GM23248 (cell line): ENCODE results near the gene GXYLT2. TPM values are rescaled to one million over a fixed set of nuclear protein-coding genes. Genes with fewer than 3 reads are reported as not detected.
A peak's percentile ranks its signal among the peaks of the same experiment; 100 is the strongest.

Experiments
- DNase-seq: peaks from one replicate; pipeline ENCODE4 v3.0.0-alpha.2; 2015
- H2AFZ ChIP-seq: fragments of 200-600 bp; sonication (generic); 2 replicates; pipeline ENCODE4 v1.6.1; 2016; ENCODE audit warnings: antibody characterized with exemption
- H3F3A ChIP-seq: fragments of 200-600 bp; sonication (generic); 2 replicates; pipeline ENCODE4 v1.6.1; 2016; ENCODE audit warnings: mild to moderate bottlenecking, antibody characterized with exemption, mixed run types; ENCODE audit not compliant: insufficient read depth
- H3K27ac ChIP-seq: fragments of 200-600 bp; sonication (generic); 2 replicates; pipeline ENCODE4 v1.5.1; 2016; ENCODE audit warnings: mild to moderate bottlenecking
- H3K27me3 ChIP-seq: fragments of 200-600 bp; sonication (generic); replicated peaks from 2 replicates; pipeline ENCODE4 v1.6.1; 2016; ENCODE audit warnings: mild to moderate bottlenecking; ENCODE audit not compliant: insufficient read depth
- H3K36me3 ChIP-seq: fragments of 200-600 bp; sonication (generic); 2 replicates; pipeline ENCODE4 v1.6.1; 2016; ENCODE audit warnings: low read depth, mild to moderate bottlenecking
- H3K4me1 ChIP-seq: fragments of 200-600 bp; sonication (generic); 2 replicates; pipeline ENCODE4 v1.6.1; 2016; ENCODE audit warnings: mild to moderate bottlenecking; ENCODE audit not compliant: insufficient read depth
- H3K4me2 ChIP-seq: fragments of 200-600 bp; sonication (generic); one replicate; pipeline ENCODE4 v1.6.1; 2016; ENCODE audit warnings: mild to moderate bottlenecking; ENCODE audit not compliant: unreplicated experiment
- H3K4me3 ChIP-seq: fragments of 200-600 bp; sonication (generic); 2 replicates; pipeline ENCODE4 v1.5.1; 2016; ENCODE audit warnings: mild to moderate bottlenecking
- H3K79me2 ChIP-seq: fragments of 200-600 bp; sonication (generic); 2 replicates; pipeline ENCODE4 v1.6.1; 2016; ENCODE audit warnings: mild to moderate bottlenecking; ENCODE audit not compliant: insufficient read depth
- H3K9ac ChIP-seq: fragments of 200-600 bp; sonication (generic); 2 replicates; pipeline ENCODE4 v1.6.1; 2016; ENCODE audit warnings: mild to moderate bottlenecking
- H3K9me2 ChIP-seq: fragments of 200-600 bp; sonication (generic); 2 replicates; pipeline ENCODE4 v1.6.1; 2016; ENCODE audit warnings: mixed run types, mild to moderate bottlenecking, moderate library complexity; ENCODE audit not compliant: insufficient read depth
- H3K9me3 ChIP-seq: fragments of 200-600 bp; sonication (generic); one replicate; pipeline ENCODE4 v1.6.1; 2017; ENCODE audit warnings: low read depth
- H4K20me1 ChIP-seq: fragments of 200-600 bp; sonication (generic); 2 replicates; pipeline ENCODE4 v1.6.0; 2016; ENCODE audit not compliant: insufficient read depth
- EZH2 ChIP-seq: fragments of 200-600 bp; sonication (generic); IDR thresholded peaks from 2 replicates; pipeline ENCODE4 v1.6.1; 2018; ENCODE audit warnings: antibody characterized with exemption, mild to moderate bottlenecking; ENCODE audit not compliant: insufficient read depth, poor library complexity, severe bottlenecking
- EZH2phosphoT487 ChIP-seq: fragments of 200-600 bp; sonication (generic); IDR thresholded peaks from 2 replicates; pipeline ENCODE4 v1.6.1; 2018; ENCODE audit warnings: antibody characterized with exemption, moderate library complexity, mild to moderate bottlenecking, low read depth; ENCODE audit not compliant: insufficient read depth
- WGBS, 2 experiments: methylation state at CpG; one replicate each; pipeline ENCODE4 v1.1.6; 2015 to 2017; ENCODE audit warnings: low lambda C conversion rate in 2 of 2, low coverage in 1 of 2; ENCODE audit errors: missing lambda C conversion rate in 2 of 2; 5-methylcytosine and 5-hydroxymethylcytosine counted together
- in situ Hi-C: fragments of 300-500 bp; cut with MboI; formaldehyde crosslinking; loops from 2 replicates; pipeline ENCODE4 v1.15.0; 2020
- polyA plus RNA-seq: library from polyadenylated mRNA; unstranded; fragments of >200 nt; fragmentation: Nextera tagmentation; extraction: Ambion mirVana; gene quantifications from 2 replicates; pipeline ENCODE4 v1.2.1, GENCODE V29; 2016
- total RNA-seq: library from RNA; depleted of rRNA; stranded (reverse); fragments of >200 nt; shearing (Covaris generic); gene quantifications from 2 replicates; pipeline ENCODE4 v1.2.3, GENCODE V29; 2014

GXYLT2 gene
- total and polyA plus RNA-seq, 2 experiments from 2014 or later = 1.2 to 13.2 TPM

- H3K27ac ChIP-seq = peak overlapping the region; percentile 73
- H3K4me1 ChIP-seq = peaks cover 35% of the 10 kb centered on the region
- no peaks in the 10 kb centered on the region for H3K27me3 ChIP-seq
- H3K4me2 ChIP-seq = peak overlapping the region; percentile 57
- H3K79me2 ChIP-seq = no peaks in the 10 kb centered on the region
- no peaks in the 10 kb centered on the region for H3K9me2 ChIP-seq
- H3K9me3 ChIP-seq = no peaks in the 10 kb centered on the region
- H2AFZ ChIP-seq = no peak overlapping the region
- WGBS, 2 experiments = 12% methylated on average over 14 of the region's 14 CpGs
- H3F3A ChIP-seq = peaks cover 26% of the 10 kb centered on the region; the same call in 1 of the 2 replicates
- H3K36me3 ChIP-seq = no peaks in the 10 kb centered on the region
- TF ChIP-seq EZH2phosphoT487 = no peak
- H3K9ac ChIP-seq = peak overlapping the region; percentile 32; the same call in 1 of the 2 replicates
- DNase-seq = peak; percentile 92
- peak overlapping the region; percentile 24; the same call in 1 of the 2 replicates for H3K4me3 ChIP-seq
- H4K20me1 ChIP-seq = no peaks in the 10 kb centered on the region
- in situ Hi-C loops = no loop called here
Observed at GRCh38 chr3:72907731-72908620, 20.1 kb downstream of the GXYLT2 start.

- 94 to 98% methylated on average over 3 of the region's 3 CpGs for WGBS, 2 experiments
- H3K4me3 ChIP-seq = no peak overlapping the region
Observed at GRCh38 chr3:72909591-72909990, 21.7 kb downstream of the GXYLT2 start.

GRCh38 chr3:72912532-72912931, 24.7 kb downstream of the GXYLT2 start:
- peak; percentile 54 for DNase-seq
- no peak overlapping the region for H3K27ac ChIP-seq
- no peak overlapping the region for H2AFZ ChIP-seq
- 49 to 59% methylated on average over 2 of the region's 2 CpGs for WGBS, 2 experiments
- no peaks in the 10 kb centered on the region for H4K20me1 ChIP-seq
- no peaks in the 10 kb centered on the region for H3K36me3 ChIP-seq
- no peak overlapping the region for H3K4me3 ChIP-seq
- TF ChIP-seq EZH2phosphoT487 (no peak), EZH2 (no peak)
- no peaks in the 10 kb centered on the region for H3K9me2 ChIP-seq
- H3F3A ChIP-seq = peaks cover 12% of the 10 kb centered on the region; the same call in 1 of the 2 replicates
- in situ Hi-C loops = no loop called here
- peaks cover 17% of the 10 kb centered on the region for H3K4me1 ChIP-seq
- no peak overlapping the region for H3K4me2 ChIP-seq
- H3K27me3 ChIP-seq = no peaks in the 10 kb centered on the region
- H3K79me2 ChIP-seq = 0 out of 2 replicates have a peak, but pooled peaks cover 3% of the 10 kb centered on the region
- H3K9ac ChIP-seq = no peak overlapping the region
- no peaks in the 10 kb centered on the region for H3K9me3 ChIP-seq

More at GRCh38 chr3:72909591-72909990, 21.7 kb downstream of the GXYLT2 start:
- H3K27ac ChIP-seq = no peak overlapping the region
- DNase-seq = no peak
- no peaks in the 10 kb centered on the region for H4K20me1 ChIP-seq
- no peaks in the 10 kb centered on the region for H3K79me2 ChIP-seq
- H3K27me3 ChIP-seq = no peaks in the 10 kb centered on the region
- no peaks in the 10 kb centered on the region for H3K9me3 ChIP-seq
- H3K36me3 ChIP-seq = no peaks in the 10 kb centered on the region
- H3F3A ChIP-seq = peaks cover 26% of the 10 kb centered on the region; the same call in 1 of the 2 replicates
- H2AFZ ChIP-seq = no peak overlapping the region
- TF ChIP-seq EZH2phosphoT487 = no peak
- TF ChIP-seq EZH2 = no peak
- no peaks in the 10 kb centered on the region for H3K9me2 ChIP-seq
- H3K4me1 ChIP-seq = peaks cover 30% of the 10 kb centered on the region
- in situ Hi-C loops = no loop called here
- no peak overlapping the region for H3K9ac ChIP-seq
- no peak overlapping the region for H3K4me2 ChIP-seq

GRCh38 chr3:72914383-72914782, 26.5 kb downstream of the GXYLT2 start:
- no peak overlapping the region for H3K4me2 ChIP-seq
- no peak overlapping the region for H2AFZ ChIP-seq
- 0 out of 2 replicates have a peak, but pooled peaks cover 3% of the 10 kb centered on the region for H3K79me2 ChIP-seq
- H3K4me3 ChIP-seq = no peak overlapping the region
- no peak for DNase-seq
- H3K9me3 ChIP-seq = no peaks in the 10 kb centered on the region
- H3K36me3 ChIP-seq = no peaks in the 10 kb centered on the region
- H3K27me3 ChIP-seq = no peaks in the 10 kb centered on the region
- no peak overlapping the region for H3K27ac ChIP-seq
- H3K9me2 ChIP-seq = no peaks in the 10 kb centered on the region
- TF ChIP-seq EZH2phosphoT487 = no peak
- TF ChIP-seq EZH2 = no peak
- WGBS, 2 experiments = 90 to 92% methylated on average over 14 of the region's 14 CpGs
- in situ Hi-C loops = no loop called here
- H3K9ac ChIP-seq = no peak overlapping the region
- H3K4me1 ChIP-seq = peaks cover 6% of the 10 kb centered on the region; the same call in 1 of the 2 replicates
- no peaks in the 10 kb centered on the region for H4K20me1 ChIP-seq
- no peaks in the 10 kb centered on the region for H3F3A ChIP-seq
